ENCODE measurements around the gene TFR2.

DNA sequence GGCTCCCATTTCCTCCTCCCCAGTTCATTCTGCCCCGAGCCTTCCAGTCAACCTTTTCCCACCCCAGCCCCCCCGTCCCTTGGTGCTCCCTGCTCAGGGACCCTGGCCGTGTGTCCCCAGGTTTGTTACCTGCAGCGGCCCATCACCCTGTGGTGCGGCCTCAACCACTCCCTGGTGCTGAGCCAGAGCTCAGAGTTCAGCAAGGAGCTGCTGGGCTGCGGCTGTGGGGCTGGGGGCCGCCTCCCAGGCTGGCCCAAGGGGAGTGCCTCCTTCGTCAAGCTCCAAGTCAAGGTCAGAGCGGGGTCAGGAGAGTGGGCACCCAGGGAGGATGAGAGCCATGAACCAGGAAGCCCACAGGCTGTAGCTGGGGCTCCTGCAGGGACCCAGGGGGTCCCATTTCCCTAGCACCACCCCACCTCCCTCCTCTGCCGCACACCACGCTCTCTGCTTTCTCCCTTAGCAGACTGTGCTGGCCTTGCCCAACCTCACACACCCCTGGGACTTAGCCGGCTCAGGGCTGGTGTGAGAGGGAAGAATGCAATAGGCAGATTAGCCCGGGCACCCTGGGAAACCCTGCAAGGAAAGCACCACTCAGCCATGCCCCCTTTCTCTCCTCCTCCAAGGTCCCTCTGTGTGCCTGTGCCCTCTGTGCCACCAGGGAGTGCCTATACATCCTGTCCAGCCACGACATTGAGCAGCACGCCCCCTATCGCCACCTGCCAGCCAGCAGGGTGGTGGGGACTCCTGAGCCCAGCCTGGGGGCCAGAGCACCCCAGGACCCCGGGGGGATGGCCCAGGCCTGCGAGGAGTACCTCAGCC lies 41.2 kb downstream of the TFR2 start:
- TF ChIP-seq, protein P1, sequence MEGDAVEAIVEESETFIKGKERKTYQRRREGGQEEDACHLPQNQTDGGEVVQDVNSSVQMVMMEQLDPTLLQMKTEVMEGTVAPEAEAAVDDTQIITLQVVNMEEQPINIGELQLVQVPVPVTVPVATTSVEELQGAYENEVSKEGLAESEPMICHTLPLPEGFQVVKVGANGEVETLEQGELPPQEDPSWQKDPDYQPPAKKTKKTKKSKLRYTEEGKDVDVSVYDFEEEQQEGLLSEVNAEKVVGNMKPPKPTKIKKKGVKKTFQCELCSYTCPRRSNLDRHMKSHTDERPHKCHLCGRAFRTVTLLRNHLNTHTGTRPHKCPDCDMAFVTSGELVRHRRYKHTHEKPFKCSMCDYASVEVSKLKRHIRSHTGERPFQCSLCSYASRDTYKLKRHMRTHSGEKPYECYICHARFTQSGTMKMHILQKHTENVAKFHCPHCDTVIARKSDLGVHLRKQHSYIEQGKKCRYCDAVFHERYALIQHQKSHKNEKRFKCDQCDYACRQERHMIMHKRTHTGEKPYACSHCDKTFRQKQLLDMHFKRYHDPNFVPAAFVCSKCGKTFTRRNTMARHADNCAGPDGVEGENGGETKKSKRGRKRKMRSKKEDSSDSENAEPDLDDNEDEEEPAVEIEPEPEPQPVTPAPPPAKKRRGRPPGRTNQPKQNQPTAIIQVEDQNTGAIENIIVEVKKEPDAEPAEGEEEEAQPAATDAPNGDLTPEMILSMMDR (IDR thresholded peaks at IDR 0.05): no peak
- TF ChIP-seq EP300 (IDR thresholded peaks at IDR 0.05) (no peak), POLR2A (IDR thresholded peaks at IDR 0.05) (no peak)
